ENCODE data around the gene EFCC1. TPM values are rescaled to one million over a fixed set of nuclear protein-coding genes. Genes with fewer than 3 reads are reported as not detected.
A peak's percentile ranks its signal among the peaks of the same experiment; 100 is the strongest.

Gene EFCC1
- total RNA-seq, 4 donors from 2014 or later, result 0.75 to 2.2 (median 1.7) TPM

- H3K9me3 ChIP-seq, result no peaks in the 10 kb centered on the region
- peak overlapping the region; percentile 62 to 84 (median 80) for H3K27ac ChIP-seq
- DNase-seq, result no peak
- 39 to 50% methylated on average over 4 to 7 of the region's 7 CpGs for WGBS, 2 donors (ENCODE audit: low coverage in 1 of 2)
- no peaks in the 10 kb centered on the region for H3K36me3 ChIP-seq
- H3K27me3 ChIP-seq, result no peaks in the 10 kb centered on the region
- TF ChIP-seq POLR2A (IDR thresholded peaks at IDR 0.05), result peak; percentile 1
- no peak for TF ChIP-seq POLR2AphosphoS5 (IDR thresholded peaks at IDR 0.05)
- peaks cover 8 to 32% (median 26%) of the 10 kb centered on the region in 4 donors for H3K4me1 ChIP-seq
- intact Hi-C loops (cut with DNase I; ENCODE audit: low total_unique reads) (no loop called here), in situ Hi-C loops (cut with MboI; ENCODE audit: low pct_ligation_motif_present in 1 of 4, low pct_unique_long_range_greater_than_20kb in 1 of 4, low sequenced_read_pairs in 3 of 4) (no loop called here)
- H3K4me3 ChIP-seq, result no peak overlapping the region
These were observed 16.4 kb downstream of the EFCC1 start for GRCh38 chr3:129017484-129017899.

GRCh38 chr3:129018271-129018670, 17.2 kb downstream of the EFCC1 start:
- intact Hi-C loops (cut with DNase I; ENCODE audit: low total_unique reads) (no loop called here), in situ Hi-C loops (cut with MboI; ENCODE audit: low pct_ligation_motif_present in 1 of 4, low pct_unique_long_range_greater_than_20kb in 1 of 4, low sequenced_read_pairs in 3 of 4) (no loop called here)
- WGBS, 2 donors (ENCODE audit: low coverage in 1 of 2), result 67 to 71% methylated on average over 2 of the region's 2 CpGs
- DNase-seq, result no peak
- Histone ChIP-seq H3K4me1 (peaks cover 8 to 32% (median 26%) of the 10 kb centered on the region in 4 donors), H3K27me3 (no peaks in the 10 kb centered on the region), H3K27ac (peak overlapping the region; percentile 62 to 84 (median 80)), H3K4me3 (no peak overlapping the region), H3K9me3 (no peaks in the 10 kb centered on the region), H3K36me3 (no peaks in the 10 kb centered on the region)
- TF ChIP-seq POLR2AphosphoS5 (IDR thresholded peaks at IDR 0.05) (no peak), EP300 (IDR thresholded peaks at IDR 0.05; ENCODE audit: low read depth) (no peak), CTCF (IDR thresholded peaks at IDR 0.05) (no peak), POLR2A (IDR thresholded peaks at IDR 0.05) (no peak)

- no peak overlapping the region for H3K4me3 ChIP-seq
- H3K27ac ChIP-seq, result peak overlapping the region; percentile 62 to 84 (median 80)
- H3K4me1 ChIP-seq, result peaks cover 8 to 32% (median 26%) of the 10 kb centered on the region in 4 donors
- in situ Hi-C loops (cut with MboI; ENCODE audit: low pct_ligation_motif_present in 1 of 4, low pct_unique_long_range_greater_than_20kb in 1 of 4, low sequenced_read_pairs in 3 of 4), result no loop called here
- TF ChIP-seq CTCF (IDR thresholded peaks at IDR 0.05) (no peak), POLR2A (IDR thresholded peaks at IDR 0.05) (no peak), EP300 (IDR thresholded peaks at IDR 0.05; ENCODE audit: low read depth) (no peak), POLR2AphosphoS5 (IDR thresholded peaks at IDR 0.05) (no peak)
- H3K9me3 ChIP-seq, result no peaks in the 10 kb centered on the region
- no peaks in the 10 kb centered on the region for H3K27me3 ChIP-seq
- H3K36me3 ChIP-seq, result no peaks in the 10 kb centered on the region
- intact Hi-C loops (cut with DNase I; ENCODE audit: low total_unique reads), result no loop called here
- 82 to 83% methylated on average over 3 to 9 of the region's 9 CpGs for WGBS, 2 donors (ENCODE audit: low coverage in 1 of 2)
- DNase-seq, result no peak
These were observed 17.6 kb downstream of the EFCC1 start for GRCh38 chr3:129018751-129019150.

GRCh38 chr3:129019266-129019665, 18.2 kb downstream of the EFCC1 start:
- Histone ChIP-seq H3K27me3 (no peaks in the 10 kb centered on the region), H3K4me1 (peaks cover 8 to 32% (median 26%) of the 10 kb centered on the region in 4 donors), H3K9me3 (no peaks in the 10 kb centered on the region), H3K36me3 (no peaks in the 10 kb centered on the region), H3K4me3 (no peak overlapping the region), H3K27ac (peak overlapping the region in 2 of 4 donors; percentile 78 to 84)
- in situ Hi-C loops (cut with MboI; ENCODE audit: low pct_ligation_motif_present in 1 of 4, low pct_unique_long_range_greater_than_20kb in 1 of 4, low sequenced_read_pairs in 3 of 4), result no loop called here
- 83 to 89% methylated on average over 2 to 3 of the region's 3 CpGs for WGBS, 2 donors (ENCODE audit: low coverage in 1 of 2)
- intact Hi-C loops (cut with DNase I; ENCODE audit: low total_unique reads), result no loop called here
- TF ChIP-seq EP300 (IDR thresholded peaks at IDR 0.05; ENCODE audit: low read depth) (no peak), POLR2A (IDR thresholded peaks at IDR 0.05) (no peak), POLR2AphosphoS5 (IDR thresholded peaks at IDR 0.05) (no peak), CTCF (IDR thresholded peaks at IDR 0.05) (no peak)
- no peak for DNase-seq

GRCh38 chr3:129020691-129021090, 19.6 kb downstream of the EFCC1 start:
- in situ Hi-C loops (cut with MboI; ENCODE audit: low pct_ligation_motif_present in 1 of 4, low pct_unique_long_range_greater_than_20kb in 1 of 4, low sequenced_read_pairs in 3 of 4) (no loop called here), intact Hi-C loops (cut with DNase I; ENCODE audit: low total_unique reads) (no loop called here)
- no peak overlapping the region for H3K4me3 ChIP-seq
- DNase-seq, result no peak
- 71% methylated on average over 5 of the region's 5 CpGs; no CpG with 5 or more reads in 1 of the 2 donors for WGBS, 2 donors (ENCODE audit: low coverage in 1 of 2)
- H3K27me3 ChIP-seq, result no peaks in the 10 kb centered on the region
- no peaks in the 10 kb centered on the region for H3K36me3 ChIP-seq
- peaks cover 8 to 25% (median 23%) of the 10 kb centered on the region in 4 donors for H3K4me1 ChIP-seq
- H3K27ac ChIP-seq, result peak overlapping the region; percentile 44 to 62 (median 50)
- no peak for TF ChIP-seq POLR2AphosphoS5 (IDR thresholded peaks at IDR 0.05)
- no peak for TF ChIP-seq POLR2A (IDR thresholded peaks at IDR 0.05)
- TF ChIP-seq CTCF (IDR thresholded peaks at IDR 0.05), result no peak
- no peak for TF ChIP-seq EP300 (IDR thresholded peaks at IDR 0.05; ENCODE audit: low read depth)
- H3K9me3 ChIP-seq, result no peaks in the 10 kb centered on the region

Measured in transverse colon (tissue), 4 donors.